Hepatocyte (in vitro differentiated cells): ENCODE measurements around the gene CDC42BPB. TPM values are rescaled to one million over a fixed set of nuclear protein-coding genes. Genes with fewer than 3 reads are reported as not detected.

Experiments used
- DNase-seq: peaks from one replicate; pipeline ENCODE4 v3.0.0-alpha.2; 2016; ENCODE audit warnings: low spot score
- H2AFZ ChIP-seq: fragments of 200-600 bp; sonication (generic); 2 replicates; pipeline ENCODE4 v1.6.0; 2016; ENCODE audit warnings: antibody characterized with exemption, mild to moderate bottlenecking
- H3K27ac ChIP-seq: fragments of 200-600 bp; sonication (generic); 2 replicates; pipeline ENCODE4 v1.5.1; 2016; ENCODE audit warnings: mild to moderate bottlenecking
- H3K27me3 ChIP-seq: fragments of 200-600 bp; sonication (generic); 2 replicates; pipeline ENCODE4 v1.6.1; 2016
- H3K36me3 ChIP-seq: fragments of 200-600 bp; sonication (generic); replicated peaks from 2 replicates; pipeline ENCODE4 v1.5.1; 2016; ENCODE audit warnings: low read depth; ENCODE audit not compliant: insufficient read depth
- H3K4me1 ChIP-seq: fragments of 200-600 bp; sonication (generic); 2 replicates; pipeline ENCODE4 v1.5.1; 2016; ENCODE audit warnings: mild to moderate bottlenecking, moderate library complexity; ENCODE audit not compliant: insufficient read depth
- H3K4me2 ChIP-seq: fragments of 200-600 bp; sonication (generic); 2 replicates; pipeline ENCODE4 v1.6.0; 2016
- H3K4me3 ChIP-seq: fragments of 200-600 bp; sonication (generic); 2 replicates; pipeline ENCODE4 v1.5.1; 2016; ENCODE audit warnings: mild to moderate bottlenecking
- H3K79me2 ChIP-seq: fragments of 200-600 bp; sonication (generic); 2 replicates; pipeline ENCODE4 v1.6.0; 2017; ENCODE audit warnings: mild to moderate bottlenecking
- H3K9me2 ChIP-seq: fragments of 200-600 bp; sonication (generic); replicated peaks from 2 replicates; pipeline ENCODE4 v1.6.0; 2017; ENCODE audit warnings: mild to moderate bottlenecking; ENCODE audit not compliant: insufficient read depth
- H3K9me3 ChIP-seq: fragments of 200-600 bp; sonication (generic); 2 replicates; pipeline ENCODE4 v1.5.1; 2016; ENCODE audit warnings: low read depth, mild to moderate bottlenecking
- H4K20me1 ChIP-seq: fragments of 200-600 bp; sonication (generic); 2 replicates; pipeline ENCODE4 v1.6.0; 2016; ENCODE audit warnings: mild to moderate bottlenecking; ENCODE audit not compliant: insufficient read depth, poor library complexity, severe bottlenecking
- CTCF ChIP-seq: fragments of 200-600 bp; sonication (generic); IDR thresholded peaks from 2 replicates; pipeline ENCODE4 v1.5.1; 2016; ENCODE audit warnings: antibody characterized with exemption, mild to moderate bottlenecking; ENCODE audit not compliant: poor library complexity
- EZH2 ChIP-seq: fragments of 200-600 bp; sonication (generic); IDR thresholded peaks from 2 replicates; pipeline ENCODE4 v1.6.1; 2016; ENCODE audit warnings: antibody characterized with exemption, mild to moderate bottlenecking, borderline replicate concordance
- EZH2phosphoT487 ChIP-seq: fragments of 200-600 bp; sonication (generic); IDR thresholded peaks from one replicate; pipeline ENCODE4 v1.6.1; 2018; ENCODE audit warnings: antibody characterized with exemption, mild to moderate bottlenecking, low read depth, moderate library complexity; ENCODE audit not compliant: unreplicated experiment, severe bottlenecking
- WGBS: methylation state at CpG from one replicate; pipeline ENCODE4 v1.1.6; 2016; ENCODE audit warnings: low lambda C conversion rate; ENCODE audit errors: missing lambda C conversion rate; 5-methylcytosine and 5-hydroxymethylcytosine counted together
- polyA plus RNA-seq: library from polyadenylated mRNA; unstranded; fragments of >200 nt; fragmentation: Nextera tagmentation; extraction: Ambion mirVana; gene quantifications from 2 replicates; pipeline ENCODE4 v1.2.1, GENCODE V29; 2016
- total RNA-seq: library from RNA; depleted of rRNA; stranded (reverse); fragments of >200 nt; gene quantifications from 2 replicates; pipeline ENCODE4 v1.2.3, GENCODE V29; 2014

The CDC42BPB gene
- total and polyA plus RNA-seq, 2 experiments from 2014 or later, result 10.2 to 60.6 TPM

GRCh38 chr14:103085106-103086091 is 28.1 kb upstream of the CDC42BPB start:
- peaks cover 18% of the 10 kb centered on the region for H3K27me3 ChIP-seq
- WGBS, result 85% methylated on average over 23 of the region's 24 CpGs
- H4K20me1 ChIP-seq, result no peaks in the 10 kb centered on the region
- H3K4me3 ChIP-seq, result no peak overlapping the region
- H2AFZ ChIP-seq, result no peak overlapping the region
- H3K27ac ChIP-seq, result no peak overlapping the region
- no peak for DNase-seq
- TF ChIP-seq CTCF (peak; percentile 13), EZH2phosphoT487 (no peak), EZH2 (no peak)
- no peak overlapping the region for H3K4me2 ChIP-seq
- H3K9me2 ChIP-seq, result no peaks in the 10 kb centered on the region
- H3K36me3 ChIP-seq, result no peaks in the 10 kb centered on the region
- peaks cover 6% of the 10 kb centered on the region for H3K4me1 ChIP-seq
- H3K9me3 ChIP-seq, result no peaks in the 10 kb centered on the region
- H3K79me2 ChIP-seq, result no peaks in the 10 kb centered on the region

- Histone ChIP-seq H3K27me3 (peaks cover 18% of the 10 kb centered on the region), H3K79me2 (no peaks in the 10 kb centered on the region), H2AFZ (no peak within 1 kb of the TSS), H3K4me3 (no peak within 1 kb of the TSS), H3K36me3 (no peaks in the 10 kb centered on the region), H3K9me2 (no peaks in the 10 kb centered on the region), H3K9me3 (no peaks in the 10 kb centered on the region), H3K4me1 (peaks cover 6% of the 10 kb centered on the region), H3K27ac (no peak within 1 kb of the TSS), H4K20me1 (no peaks in the 10 kb centered on the region), H3K4me2 (peak within 1 kb of the TSS; percentile 73)
- TF ChIP-seq CTCF (no peak), EZH2phosphoT487 (no peak), EZH2 (no peak)
- WGBS, result 17% methylated on average over 23 of the region's 61 CpGs
- DNase-seq, result no peak
Observed at GRCh38 chr14:103084021-103084919, 26.9 kb upstream of the CDC42BPB start, which contains the start of gene LBHD2. TSS of gene LBHD2 (plus strand) at chr14:103084210. CDS start at chr14:103086013, 1,803 bp downstream.

- H3K4me3 ChIP-seq, result no peak overlapping the region
- TF ChIP-seq EZH2phosphoT487 (no peak), EZH2 (no peak), CTCF (no peak)
- no peak overlapping the region for H2AFZ ChIP-seq
- H3K27ac ChIP-seq, result no peak overlapping the region
- H3K9me2 ChIP-seq, result no peaks in the 10 kb centered on the region
- no peaks in the 10 kb centered on the region for H3K79me2 ChIP-seq
- no peak for DNase-seq
- no peaks in the 10 kb centered on the region for H3K36me3 ChIP-seq
- no peaks in the 10 kb centered on the region for H3K9me3 ChIP-seq
- 100% methylated on average over 2 of the region's 2 CpGs for WGBS
- peaks cover 18% of the 10 kb centered on the region for H3K27me3 ChIP-seq
- peaks cover 6% of the 10 kb centered on the region for H3K4me1 ChIP-seq
- H4K20me1 ChIP-seq, result no peaks in the 10 kb centered on the region
- H3K4me2 ChIP-seq, result no peak overlapping the region
Observed at GRCh38 chr14:103081951-103082350, 24.6 kb upstream of the CDC42BPB start.
